ENCODE data around the gene AVPR1B.

AVPR1B gene

DNA sequence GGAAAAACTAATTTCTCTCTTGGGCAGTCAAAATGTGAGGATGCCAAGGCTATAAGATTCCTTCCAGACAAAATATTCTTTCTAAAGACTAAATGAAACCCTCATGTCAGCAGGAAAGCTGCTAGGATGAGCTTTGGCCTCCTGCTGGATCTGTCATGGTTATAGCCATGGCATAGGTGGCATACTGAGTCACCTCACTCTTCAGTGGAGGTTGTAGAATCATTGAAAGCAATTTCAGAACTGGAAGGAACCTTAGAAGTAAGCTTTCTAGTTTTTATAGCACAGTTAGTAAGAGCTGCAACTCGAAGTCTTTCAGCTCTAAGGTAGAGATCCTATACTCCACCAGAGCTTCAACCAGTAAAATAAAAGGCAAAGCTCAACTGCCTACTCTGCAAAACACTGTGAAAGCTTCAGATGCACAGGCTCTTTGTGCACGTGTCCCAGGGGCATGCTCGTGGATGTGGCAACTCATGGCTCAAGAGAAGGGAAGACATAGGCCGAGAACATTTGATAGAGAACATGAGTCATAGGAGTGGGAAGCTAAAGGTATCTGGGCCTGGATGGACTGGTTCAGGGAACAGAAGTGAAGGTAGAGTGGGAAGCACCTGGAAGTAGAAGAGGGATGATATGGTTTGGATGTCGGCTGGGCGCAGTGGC, 5.8 kb downstream of the AVPR1B start:
- Histone ChIP-seq H3K36me3 (no peaks in the 10 kb centered on the region), H3K27me3 (peaks cover 30% of the 10 kb centered on the region), H3K27ac (no peak overlapping the region), H3K4me3 (ENCODE audit: low read depth in 1 of 2, low read length in 1 of 2) (no peak overlapping the region), H3K4me1 (ENCODE audit: control insufficient read depth in 1 of 2, insufficient read depth in 1 of 2, low read depth in 1 of 2, low read length in 1 of 2) (no peaks in the 10 kb centered on the region), H3K9me3 (no peaks in the 10 kb centered on the region)
- TF ChIP-seq, protein P1, sequence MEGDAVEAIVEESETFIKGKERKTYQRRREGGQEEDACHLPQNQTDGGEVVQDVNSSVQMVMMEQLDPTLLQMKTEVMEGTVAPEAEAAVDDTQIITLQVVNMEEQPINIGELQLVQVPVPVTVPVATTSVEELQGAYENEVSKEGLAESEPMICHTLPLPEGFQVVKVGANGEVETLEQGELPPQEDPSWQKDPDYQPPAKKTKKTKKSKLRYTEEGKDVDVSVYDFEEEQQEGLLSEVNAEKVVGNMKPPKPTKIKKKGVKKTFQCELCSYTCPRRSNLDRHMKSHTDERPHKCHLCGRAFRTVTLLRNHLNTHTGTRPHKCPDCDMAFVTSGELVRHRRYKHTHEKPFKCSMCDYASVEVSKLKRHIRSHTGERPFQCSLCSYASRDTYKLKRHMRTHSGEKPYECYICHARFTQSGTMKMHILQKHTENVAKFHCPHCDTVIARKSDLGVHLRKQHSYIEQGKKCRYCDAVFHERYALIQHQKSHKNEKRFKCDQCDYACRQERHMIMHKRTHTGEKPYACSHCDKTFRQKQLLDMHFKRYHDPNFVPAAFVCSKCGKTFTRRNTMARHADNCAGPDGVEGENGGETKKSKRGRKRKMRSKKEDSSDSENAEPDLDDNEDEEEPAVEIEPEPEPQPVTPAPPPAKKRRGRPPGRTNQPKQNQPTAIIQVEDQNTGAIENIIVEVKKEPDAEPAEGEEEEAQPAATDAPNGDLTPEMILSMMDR (IDR thresholded peaks at IDR 0.05) = no peak

DNA sequence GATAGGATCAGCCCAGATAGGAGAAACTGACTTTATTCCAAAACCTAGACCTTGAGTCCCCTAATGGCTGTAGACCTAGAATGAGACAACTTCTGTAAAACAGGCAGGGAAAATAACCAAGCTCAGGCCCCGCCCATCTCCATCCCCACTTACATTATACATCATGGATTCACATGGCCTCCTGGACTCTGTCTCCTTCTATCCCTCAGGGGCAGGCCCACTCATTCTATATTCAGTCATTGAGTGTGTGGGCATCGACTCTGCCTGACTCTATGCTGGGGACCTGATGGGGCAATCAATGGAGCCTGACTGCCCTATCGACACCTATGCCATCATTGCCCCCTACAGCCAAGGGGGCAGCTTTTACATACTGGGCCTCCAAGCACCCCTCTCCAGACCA, 6.4 kb downstream of the AVPR1B start:
- H3K4me1 ChIP-seq (ENCODE audit: control insufficient read depth in 1 of 2, insufficient read depth in 1 of 2, low read depth in 1 of 2, low read length in 1 of 2) = no peaks in the 10 kb centered on the region
- TF ChIP-seq, protein P1 (IDR thresholded peaks at IDR 0.05) = no peak
- no peaks in the 10 kb centered on the region for H3K9me3 ChIP-seq
- no peak overlapping the region for H3K4me3 ChIP-seq (ENCODE audit: low read depth in 1 of 2, low read length in 1 of 2)
- peaks cover 24% of the 10 kb centered on the region for H3K27me3 ChIP-seq
- no peaks in the 10 kb centered on the region for H3K36me3 ChIP-seq
- H3K27ac ChIP-seq = no peak overlapping the region

DNA sequence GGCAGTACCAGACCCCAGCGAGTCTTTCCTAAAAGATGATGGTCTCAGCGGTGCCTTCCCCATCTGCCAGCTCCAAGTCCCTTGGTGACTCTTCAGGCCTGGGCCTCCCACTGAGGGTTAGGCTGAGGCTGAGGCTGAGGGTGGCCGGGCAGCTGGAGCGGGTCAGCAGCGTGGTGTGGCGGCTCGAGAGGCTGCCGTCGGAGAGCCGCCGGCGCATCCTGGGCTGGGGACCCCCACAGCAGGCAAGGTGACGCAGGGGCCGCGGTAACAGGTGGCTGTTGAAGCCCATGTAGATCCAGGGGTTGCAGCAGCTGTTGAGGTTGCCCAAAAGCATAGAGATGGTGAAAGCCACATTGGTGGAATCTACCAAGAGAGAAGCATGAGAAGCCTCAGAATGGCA, 7.0 kb downstream of the AVPR1B start:
- Histone ChIP-seq H3K4me1 (ENCODE audit: control insufficient read depth in 1 of 2, insufficient read depth in 1 of 2, low read depth in 1 of 2, low read length in 1 of 2) (no peaks in the 10 kb centered on the region), H3K4me3 (ENCODE audit: low read depth in 1 of 2, low read length in 1 of 2) (no peak overlapping the region), H3K27ac (no peak overlapping the region), H3K36me3 (no peaks in the 10 kb centered on the region), H3K9me3 (no peaks in the 10 kb centered on the region), H3K27me3 (peaks cover 18% of the 10 kb centered on the region)
- TF ChIP-seq, protein P1 (IDR thresholded peaks at IDR 0.05) = no peak

DNA sequence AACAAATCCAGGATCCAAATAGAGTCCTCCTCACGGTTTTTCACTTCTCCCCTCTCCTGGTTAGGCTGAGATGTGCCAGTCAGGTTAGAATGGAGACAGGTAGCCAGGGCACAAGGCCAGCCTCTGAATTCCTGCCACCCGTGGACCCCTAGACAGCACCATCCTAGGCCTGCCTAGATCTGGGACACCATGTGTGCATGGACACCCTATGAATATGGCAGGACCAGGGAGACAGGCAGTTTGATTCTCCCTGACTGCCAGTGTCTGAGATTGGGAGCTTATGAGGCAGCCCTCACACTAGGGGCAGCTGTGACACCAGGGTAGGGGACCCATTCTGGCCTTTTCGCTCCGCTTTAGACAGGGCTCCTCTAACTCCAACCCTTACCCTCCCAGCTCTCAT, 7.5 kb downstream of the AVPR1B start:
- Histone ChIP-seq H3K9me3 (no peaks in the 10 kb centered on the region), H3K4me1 (ENCODE audit: control insufficient read depth in 1 of 2, insufficient read depth in 1 of 2, low read depth in 1 of 2, low read length in 1 of 2) (no peaks in the 10 kb centered on the region), H3K4me3 (ENCODE audit: low read depth in 1 of 2, low read length in 1 of 2) (no peak overlapping the region), H3K27ac (no peak overlapping the region), H3K27me3 (peaks cover 13% of the 10 kb centered on the region), H3K36me3 (no peaks in the 10 kb centered on the region)
- TF ChIP-seq, protein P1 (IDR thresholded peaks at IDR 0.05) = no peak

DNA sequence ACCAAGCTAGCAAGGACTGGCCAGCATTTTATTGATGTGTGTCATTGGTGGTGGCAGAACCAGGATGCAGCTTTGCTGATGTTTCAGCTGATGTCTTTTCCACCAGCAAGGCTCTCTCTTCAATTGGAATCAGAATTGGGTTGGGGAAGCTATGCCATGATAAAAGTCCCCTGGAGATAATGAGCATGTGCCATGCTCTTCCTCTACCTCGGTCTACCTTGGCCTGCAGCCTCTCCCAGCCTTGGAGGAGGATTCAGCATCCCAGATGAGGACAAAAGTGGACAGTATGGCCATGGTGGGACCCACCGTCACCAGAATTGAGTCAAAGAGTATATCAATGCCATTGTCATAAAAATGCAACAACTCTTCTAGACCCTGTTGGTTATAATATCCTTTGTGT, 8.6 kb downstream of the AVPR1B start:
- peaks cover 3% of the 10 kb centered on the region for H3K27me3 ChIP-seq
- H3K27ac ChIP-seq = no peak overlapping the region
- H3K4me1 ChIP-seq (ENCODE audit: control insufficient read depth in 1 of 2, insufficient read depth in 1 of 2, low read depth in 1 of 2, low read length in 1 of 2) = no peaks in the 10 kb centered on the region
- H3K9me3 ChIP-seq = no peaks in the 10 kb centered on the region
- no peaks in the 10 kb centered on the region for H3K36me3 ChIP-seq
- H3K4me3 ChIP-seq (ENCODE audit: low read depth in 1 of 2, low read length in 1 of 2) = no peak overlapping the region
- TF ChIP-seq, protein P1 (IDR thresholded peaks at IDR 0.05) = no peak
